ENCODE data around the gene TFAP2E.
A peak's percentile ranks its signal among the peaks of the same experiment; 100 is the strongest.

The TFAP2E gene

DNA sequence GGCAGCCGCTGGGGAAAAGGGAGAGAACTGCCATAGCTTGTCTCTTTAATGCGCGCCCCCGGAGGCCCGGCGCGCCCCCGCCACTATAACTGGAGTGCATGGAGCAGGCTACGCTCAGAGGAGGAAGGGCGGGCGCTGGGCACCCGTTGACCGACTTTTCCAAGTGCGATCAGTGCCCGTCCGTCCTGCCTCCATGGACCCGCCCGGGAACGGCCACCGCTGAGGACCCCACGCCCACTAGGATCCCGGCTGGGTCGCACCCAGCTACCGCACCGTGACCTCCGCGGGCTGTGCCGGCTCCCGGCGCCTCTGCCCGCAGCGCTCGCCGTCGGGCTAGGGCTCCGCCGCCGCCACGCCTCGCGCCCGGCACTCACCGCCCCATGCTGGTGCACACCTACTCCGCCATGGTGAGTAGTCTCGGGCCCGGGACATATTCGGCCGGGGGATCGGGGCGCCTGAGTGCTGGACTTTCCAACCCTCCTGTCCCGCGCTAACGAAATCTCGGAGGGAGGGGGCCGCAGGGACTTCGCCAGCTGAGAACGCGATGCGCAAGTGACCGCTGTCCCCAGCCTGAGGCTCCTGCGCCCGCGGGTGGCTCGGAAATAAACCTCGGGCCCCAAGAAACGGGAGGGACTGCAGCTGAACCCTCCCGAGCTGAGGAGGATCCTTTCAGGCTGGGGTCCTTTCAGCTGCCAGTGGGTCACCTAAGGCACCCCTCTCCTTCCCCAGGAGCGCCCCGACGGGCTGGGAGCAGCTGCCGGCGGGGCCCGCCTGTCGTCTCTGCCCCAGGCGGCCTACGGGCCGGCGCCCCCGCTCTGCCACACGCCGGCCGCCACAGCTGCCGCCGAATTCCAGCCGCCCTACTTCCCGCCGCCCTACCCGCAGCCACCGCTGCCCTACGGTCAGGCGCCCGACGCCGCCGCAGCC lies at the start of gene TFAP2E:
TFAP2E (plus strand) TSS at position 117 of the 927 bp plus-strand sequence; CDS start at position 381, 264 bp downstream.
- peak within 1 kb of the TSS; percentile 48 for H3K4me3 ChIP-seq (ENCODE audit: low read length)
- peak; percentile 59 for DNase-seq (ENCODE audit: low read depth)
- TF ChIP-seq, protein P1, sequence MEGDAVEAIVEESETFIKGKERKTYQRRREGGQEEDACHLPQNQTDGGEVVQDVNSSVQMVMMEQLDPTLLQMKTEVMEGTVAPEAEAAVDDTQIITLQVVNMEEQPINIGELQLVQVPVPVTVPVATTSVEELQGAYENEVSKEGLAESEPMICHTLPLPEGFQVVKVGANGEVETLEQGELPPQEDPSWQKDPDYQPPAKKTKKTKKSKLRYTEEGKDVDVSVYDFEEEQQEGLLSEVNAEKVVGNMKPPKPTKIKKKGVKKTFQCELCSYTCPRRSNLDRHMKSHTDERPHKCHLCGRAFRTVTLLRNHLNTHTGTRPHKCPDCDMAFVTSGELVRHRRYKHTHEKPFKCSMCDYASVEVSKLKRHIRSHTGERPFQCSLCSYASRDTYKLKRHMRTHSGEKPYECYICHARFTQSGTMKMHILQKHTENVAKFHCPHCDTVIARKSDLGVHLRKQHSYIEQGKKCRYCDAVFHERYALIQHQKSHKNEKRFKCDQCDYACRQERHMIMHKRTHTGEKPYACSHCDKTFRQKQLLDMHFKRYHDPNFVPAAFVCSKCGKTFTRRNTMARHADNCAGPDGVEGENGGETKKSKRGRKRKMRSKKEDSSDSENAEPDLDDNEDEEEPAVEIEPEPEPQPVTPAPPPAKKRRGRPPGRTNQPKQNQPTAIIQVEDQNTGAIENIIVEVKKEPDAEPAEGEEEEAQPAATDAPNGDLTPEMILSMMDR (IDR thresholded peaks at IDR 0.05; ENCODE audit: insufficient read depth, low read depth, low read length, missing control alignments): no peak

DNA sequence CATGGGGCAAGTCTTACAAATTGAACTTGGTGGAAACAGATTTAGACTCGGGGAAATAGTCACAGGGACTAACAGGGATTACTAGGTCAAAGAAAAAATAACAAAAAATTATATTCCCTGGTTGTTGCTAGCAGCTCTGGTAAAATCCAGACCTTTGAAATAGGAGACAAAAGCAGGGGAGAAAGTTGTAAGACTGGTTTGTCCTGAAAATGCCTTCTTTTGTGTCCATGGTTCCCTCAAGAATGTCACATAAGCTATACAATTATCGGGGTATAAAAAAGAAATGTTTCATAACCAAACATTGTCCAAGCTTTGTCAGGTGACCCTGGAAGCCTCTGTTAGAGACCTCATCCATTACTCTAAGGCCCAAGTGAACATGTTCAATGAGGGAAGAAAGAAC lies 49.0 kb upstream of the TFAP2E start:
- peak; percentile 57 for DNase-seq (ENCODE audit: low read depth)
- no peak overlapping the region for H3K4me3 ChIP-seq (ENCODE audit: low read length)
- TF ChIP-seq, protein P1 (IDR thresholded peaks at IDR 0.05; ENCODE audit: insufficient read depth, low read depth, low read length, missing control alignments): no peak

DNA sequence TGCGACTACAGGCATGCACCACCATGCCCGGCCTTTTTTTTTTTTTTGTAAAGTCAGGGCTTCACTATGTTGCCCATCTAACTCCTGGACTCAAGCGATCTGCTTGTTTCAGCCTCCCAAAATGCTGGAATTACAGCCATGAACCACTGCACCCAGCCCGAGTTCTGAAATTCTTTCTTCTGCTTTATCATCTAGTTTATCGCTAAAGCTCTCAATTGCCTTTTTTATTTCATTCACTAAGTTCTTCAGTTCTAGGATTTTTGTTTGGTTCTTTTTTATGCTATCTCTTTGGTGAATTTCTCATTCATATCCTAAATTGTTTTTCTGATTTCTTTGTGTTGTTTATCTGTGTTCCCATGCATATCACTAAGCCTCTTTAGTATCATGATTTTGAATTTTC lies 42.9 kb upstream of the TFAP2E start:
- DNase-seq (ENCODE audit: low read depth): no peak
- no peak overlapping the region for H3K4me3 ChIP-seq (ENCODE audit: low read length)
- TF ChIP-seq, protein P1 (IDR thresholded peaks at IDR 0.05; ENCODE audit: insufficient read depth, low read depth, low read length, missing control alignments): no peak

DNA sequence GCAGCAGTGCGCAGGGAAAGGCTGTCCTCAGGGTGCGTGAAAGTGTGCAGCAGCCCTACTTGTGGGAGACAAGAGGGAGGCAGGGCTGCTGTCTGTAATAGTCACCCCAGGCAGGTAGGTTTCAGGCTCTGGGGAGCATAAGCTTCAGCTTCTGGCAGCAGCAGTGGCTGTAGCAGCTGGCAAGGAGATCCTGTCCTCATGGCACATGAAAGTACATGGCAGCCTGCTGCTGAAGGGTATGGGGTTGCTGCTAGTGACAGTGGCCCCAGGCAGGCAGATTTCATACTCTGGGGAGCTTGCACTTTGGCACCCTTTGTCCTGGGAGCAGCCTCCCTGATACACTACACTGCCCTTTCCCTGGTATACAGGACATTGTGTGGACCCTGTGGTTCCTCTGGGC lies 42.2 kb upstream of the TFAP2E start:
- DNase-seq (ENCODE audit: low read depth): no peak
- TF ChIP-seq, protein P1 (IDR thresholded peaks at IDR 0.05; ENCODE audit: insufficient read depth, low read depth, low read length, missing control alignments): no peak

DNA sequence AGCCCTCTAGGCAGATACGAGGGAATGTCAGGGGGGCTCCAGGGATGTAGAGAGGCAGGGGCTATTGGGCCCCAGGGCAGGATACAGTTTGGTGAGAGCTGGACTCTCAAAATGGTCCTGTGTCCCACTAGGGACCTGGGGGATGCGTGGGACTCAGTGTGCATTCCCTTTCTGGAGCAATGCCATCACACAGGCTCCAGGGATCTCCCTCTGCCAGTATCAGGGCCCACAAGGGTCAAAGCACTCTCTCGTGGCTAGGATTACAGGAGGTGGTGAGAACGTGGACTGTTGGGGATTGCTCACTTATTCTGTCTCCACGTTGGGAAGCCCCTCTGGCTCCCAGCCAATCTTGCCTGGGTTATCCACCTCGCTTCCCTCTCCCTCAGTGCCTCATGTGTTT lies 41.7 kb upstream of the TFAP2E start:
- H3K4me3 ChIP-seq (ENCODE audit: low read length): no peak overlapping the region
- DNase-seq (ENCODE audit: low read depth): no peak
- TF ChIP-seq, protein P1 (IDR thresholded peaks at IDR 0.05; ENCODE audit: insufficient read depth, low read depth, low read length, missing control alignments): no peak

More for the DNA sequence above, 42.2 kb upstream of the TFAP2E start:
- H3K4me3 ChIP-seq (ENCODE audit: low read length): no peak overlapping the region

DNA sequence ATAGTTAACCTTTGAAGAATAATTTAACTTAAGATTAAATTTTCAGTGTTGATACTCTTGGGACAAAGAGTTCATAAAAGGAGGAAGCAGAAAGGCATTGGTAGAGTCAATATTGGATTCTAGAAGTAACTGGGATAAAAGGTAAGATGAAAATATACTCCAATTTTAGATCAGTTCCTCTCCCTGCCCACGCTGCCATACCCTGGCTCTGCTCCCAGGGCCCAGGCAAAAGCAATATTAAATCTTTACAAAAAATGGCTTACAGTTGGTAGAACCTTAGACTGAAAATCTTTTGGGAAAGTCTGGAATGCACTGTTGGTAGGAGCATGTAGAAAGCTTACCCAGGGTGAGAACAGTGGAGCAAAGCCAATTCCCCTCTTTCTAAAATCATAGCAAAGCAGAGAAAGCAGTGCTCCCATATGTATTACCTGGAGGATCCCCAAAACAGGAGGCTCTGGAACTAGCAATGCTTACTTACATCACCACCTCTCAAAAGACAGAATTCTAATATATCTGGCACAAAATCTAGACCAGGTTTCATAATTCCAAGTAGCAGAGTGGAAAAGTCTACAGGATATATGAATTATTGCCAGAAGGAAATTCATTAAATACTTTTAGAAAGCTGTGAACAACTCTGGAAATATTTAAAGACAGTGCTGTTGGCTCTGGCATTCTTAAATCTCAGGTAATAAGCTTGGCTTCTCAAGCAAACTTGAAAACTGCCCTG lies 40.5 kb upstream of the TFAP2E start:
- no peak overlapping the region for H3K4me3 ChIP-seq (ENCODE audit: low read length)
- TF ChIP-seq, protein P1 (IDR thresholded peaks at IDR 0.05; ENCODE audit: insufficient read depth, low read depth, low read length, missing control alignments): no peak
- no peak for DNase-seq (ENCODE audit: low read depth)
